ENCODE results near the gene BCAR1. TPM values are rescaled to one million over a fixed set of nuclear protein-coding genes. Genes with fewer than 3 reads are reported as not detected.
"Not testable (repeated sequence)": the region's sequence is repeated elsewhere in the genome, so short reads cannot be mapped to it uniquely, and the experiment has no call there.

The BCAR1 gene
- total RNA-seq, 2 donors from 2014 or later: 110 to 130 TPM

DNA sequence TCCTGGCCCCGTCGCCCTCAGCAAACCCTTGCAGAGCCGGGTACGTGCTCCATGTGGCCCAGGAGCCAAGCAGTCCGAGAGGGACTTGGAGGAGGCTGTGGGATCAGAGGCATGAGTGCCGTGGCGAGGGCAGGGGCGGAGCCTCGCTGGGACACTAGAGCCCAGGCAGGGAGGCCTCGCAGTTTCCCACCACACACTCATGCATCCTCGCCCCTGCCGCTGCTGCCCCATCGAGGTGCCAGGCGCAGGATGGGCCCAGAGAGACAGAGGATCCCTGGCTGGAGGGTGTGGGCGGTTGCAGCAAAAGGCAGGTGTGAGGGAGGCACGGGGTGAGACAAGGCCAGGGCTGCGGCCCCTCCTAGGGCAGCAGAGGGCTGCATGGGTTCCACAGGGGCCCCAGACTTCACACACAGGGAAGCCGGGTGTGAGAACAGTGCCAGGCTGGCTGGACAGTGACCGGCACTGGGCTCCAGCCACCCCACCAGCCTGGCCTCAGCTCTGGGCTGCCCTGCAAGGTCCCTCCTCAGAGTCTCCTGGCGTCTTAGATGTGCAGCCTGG lies 7.7 kb downstream of the BCAR1 start:
- Histone ChIP-seq H3K4me3 (no peak overlapping the region), H3K27me3 (no peaks in the 10 kb centered on the region), H3K9me3 (no peaks in the 10 kb centered on the region), H3K4me1 (peaks cover 33% of the 10 kb centered on the region), H3K27ac (peak overlapping the region; percentile 76), H3K36me3 (peaks cover 7% of the 10 kb centered on the region), H3K9ac (ENCODE audit: low read depth in 2 of 2, low read length in 2 of 2) (no peak overlapping the region)
- DNase-seq: no peak
- intact Hi-C loops (cut with DNase I): no loop called here
- TF ChIP-seq, protein P1, sequence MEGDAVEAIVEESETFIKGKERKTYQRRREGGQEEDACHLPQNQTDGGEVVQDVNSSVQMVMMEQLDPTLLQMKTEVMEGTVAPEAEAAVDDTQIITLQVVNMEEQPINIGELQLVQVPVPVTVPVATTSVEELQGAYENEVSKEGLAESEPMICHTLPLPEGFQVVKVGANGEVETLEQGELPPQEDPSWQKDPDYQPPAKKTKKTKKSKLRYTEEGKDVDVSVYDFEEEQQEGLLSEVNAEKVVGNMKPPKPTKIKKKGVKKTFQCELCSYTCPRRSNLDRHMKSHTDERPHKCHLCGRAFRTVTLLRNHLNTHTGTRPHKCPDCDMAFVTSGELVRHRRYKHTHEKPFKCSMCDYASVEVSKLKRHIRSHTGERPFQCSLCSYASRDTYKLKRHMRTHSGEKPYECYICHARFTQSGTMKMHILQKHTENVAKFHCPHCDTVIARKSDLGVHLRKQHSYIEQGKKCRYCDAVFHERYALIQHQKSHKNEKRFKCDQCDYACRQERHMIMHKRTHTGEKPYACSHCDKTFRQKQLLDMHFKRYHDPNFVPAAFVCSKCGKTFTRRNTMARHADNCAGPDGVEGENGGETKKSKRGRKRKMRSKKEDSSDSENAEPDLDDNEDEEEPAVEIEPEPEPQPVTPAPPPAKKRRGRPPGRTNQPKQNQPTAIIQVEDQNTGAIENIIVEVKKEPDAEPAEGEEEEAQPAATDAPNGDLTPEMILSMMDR (IDR thresholded peaks at IDR 0.05): no peak

DNA sequence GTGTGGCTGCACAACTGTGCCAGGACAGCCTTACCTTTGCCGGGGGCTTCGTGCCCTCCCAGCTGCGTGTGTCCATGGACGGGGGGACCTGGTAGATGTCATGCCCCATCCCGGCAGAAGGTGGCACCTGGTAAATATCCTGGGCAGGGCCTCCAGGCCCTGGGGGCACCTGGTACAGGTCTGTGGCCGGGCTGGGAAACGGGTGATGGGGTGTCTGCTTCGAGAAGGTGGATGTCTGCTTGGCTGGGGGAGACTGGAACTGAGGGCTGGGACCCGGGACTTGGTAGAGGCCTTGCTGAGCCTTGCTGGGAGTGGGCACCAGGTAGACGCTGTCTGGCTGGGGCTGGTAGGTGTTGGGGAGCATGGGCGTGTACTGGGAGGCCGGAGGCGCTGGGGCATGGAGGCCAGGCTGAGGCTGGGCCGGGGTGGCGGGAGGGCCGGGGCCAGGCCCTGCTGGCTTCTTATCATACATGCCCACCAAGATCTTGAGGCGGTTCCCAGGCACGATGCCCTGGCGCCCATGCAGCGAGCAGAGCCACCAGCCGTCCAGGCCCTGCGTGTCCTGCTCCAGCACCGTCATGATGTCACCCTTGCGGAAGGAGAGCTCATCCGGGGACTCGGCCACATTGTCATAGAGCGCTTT lies 8.9 kb downstream of the BCAR1 start:
- peaks cover 22% of the 10 kb centered on the region for H3K4me1 ChIP-seq
- H3K27ac ChIP-seq: not testable (repeated sequence)

DNA sequence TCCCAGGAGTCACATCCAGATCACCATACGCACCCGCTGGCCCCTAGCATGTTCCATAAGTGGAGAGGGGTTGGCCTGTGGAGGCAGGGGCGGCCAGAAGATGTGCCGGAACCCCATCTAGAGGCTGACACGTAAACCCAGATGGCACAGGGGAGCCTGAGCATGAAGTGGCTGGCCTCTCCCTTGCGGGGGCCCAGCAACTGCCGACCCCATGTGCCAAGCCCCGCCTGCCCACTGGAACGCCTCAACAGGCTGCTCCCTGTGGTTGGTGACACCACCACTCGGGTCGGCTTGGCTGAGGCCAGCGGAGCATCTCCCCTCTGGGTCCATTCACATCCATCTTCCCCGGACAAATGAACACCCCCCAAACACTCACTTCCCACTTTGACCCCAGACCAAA lies 9.5 kb downstream of the BCAR1 start:
- peaks cover 17% of the 10 kb centered on the region for H3K4me1 ChIP-seq
- intact Hi-C loops (cut with DNase I): no loop called here

More for the DNA sequence above, 8.9 kb downstream of the BCAR1 start:
- peaks cover 11% of the 10 kb centered on the region for H3K36me3 ChIP-seq
- H3K27me3 ChIP-seq; DNase-seq; H3K9ac ChIP-seq (ENCODE audit: low read depth in 2 of 2, low read length in 2 of 2); H3K9me3 ChIP-seq; intact Hi-C loops (cut with DNase I); H3K4me3 ChIP-seq: not testable (repeated sequence)

DNA sequence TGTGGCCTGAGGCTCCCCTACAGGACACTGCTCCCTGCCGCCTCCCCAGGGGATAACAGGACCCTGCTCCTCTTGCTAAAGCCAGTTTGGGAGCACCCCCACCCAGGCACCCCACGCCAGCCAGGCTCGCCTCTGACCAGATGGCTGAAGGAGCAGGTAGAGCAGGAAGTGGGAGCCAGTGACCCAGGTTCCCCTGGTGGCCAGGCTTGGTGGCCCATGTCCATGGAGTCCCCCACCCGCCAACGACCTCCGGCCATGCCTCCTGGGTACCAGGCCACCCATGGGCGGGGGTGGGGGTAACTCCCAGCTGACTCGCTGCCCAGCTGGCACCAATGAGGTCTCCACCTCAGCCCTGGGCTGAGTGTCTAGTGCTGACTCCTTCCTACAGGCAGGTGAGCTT lies 10.0 kb downstream of the BCAR1 start:
- Histone ChIP-seq H3K4me3 (no peak overlapping the region), H3K9me3 (no peaks in the 10 kb centered on the region), H3K36me3 (peaks cover 11% of the 10 kb centered on the region), H3K9ac (ENCODE audit: low read depth in 2 of 2, low read length in 2 of 2) (no peak overlapping the region), H3K27ac (no peak overlapping the region), H3K27me3 (no peaks in the 10 kb centered on the region), H3K4me1 (peaks cover 16% of the 10 kb centered on the region)
- no peak for DNase-seq
- TF ChIP-seq, protein P1 (IDR thresholded peaks at IDR 0.05): no peak
- intact Hi-C loops (cut with DNase I): no loop called here

More for the DNA sequence above, 9.5 kb downstream of the BCAR1 start:
- no peak for DNase-seq
- Histone ChIP-seq H3K4me3 (no peak overlapping the region), H3K36me3 (peaks cover 11% of the 10 kb centered on the region), H3K27ac (no peak overlapping the region), H3K27me3 (no peaks in the 10 kb centered on the region), H3K9ac (ENCODE audit: low read depth in 2 of 2, low read length in 2 of 2) (no peak overlapping the region), H3K9me3 (no peaks in the 10 kb centered on the region)
- TF ChIP-seq, protein P1 (IDR thresholded peaks at IDR 0.05): no peak

DNA sequence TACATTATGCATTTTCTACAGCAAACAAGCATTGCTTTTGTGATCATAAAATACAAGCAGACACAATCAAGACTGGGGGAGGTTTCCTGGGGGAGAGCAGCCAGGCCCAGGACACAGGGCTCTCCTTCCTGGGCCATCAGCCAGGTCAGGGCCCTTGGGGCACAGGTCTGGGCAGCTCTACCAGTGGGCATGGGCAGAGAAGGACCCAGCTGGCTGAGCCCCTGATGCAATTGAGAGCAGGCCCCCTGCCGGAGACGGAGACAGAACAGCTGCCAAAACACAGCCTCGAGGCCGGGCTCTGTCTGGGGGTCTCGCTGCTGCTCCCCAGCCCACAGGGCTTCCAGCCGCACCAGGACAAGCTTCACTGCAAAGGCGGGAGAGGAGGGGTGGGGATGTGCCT lies 10.8 kb downstream of the BCAR1 start:
- H3K27ac ChIP-seq; H3K9me3 ChIP-seq; intact Hi-C loops (cut with DNase I); H3K9ac ChIP-seq (ENCODE audit: low read depth in 2 of 2, low read length in 2 of 2); DNase-seq; H3K4me3 ChIP-seq; H3K27me3 ChIP-seq: not testable (repeated sequence)
- Histone ChIP-seq H3K36me3 (peaks cover 11% of the 10 kb centered on the region), H3K4me1 (peaks cover 16% of the 10 kb centered on the region)

DNA sequence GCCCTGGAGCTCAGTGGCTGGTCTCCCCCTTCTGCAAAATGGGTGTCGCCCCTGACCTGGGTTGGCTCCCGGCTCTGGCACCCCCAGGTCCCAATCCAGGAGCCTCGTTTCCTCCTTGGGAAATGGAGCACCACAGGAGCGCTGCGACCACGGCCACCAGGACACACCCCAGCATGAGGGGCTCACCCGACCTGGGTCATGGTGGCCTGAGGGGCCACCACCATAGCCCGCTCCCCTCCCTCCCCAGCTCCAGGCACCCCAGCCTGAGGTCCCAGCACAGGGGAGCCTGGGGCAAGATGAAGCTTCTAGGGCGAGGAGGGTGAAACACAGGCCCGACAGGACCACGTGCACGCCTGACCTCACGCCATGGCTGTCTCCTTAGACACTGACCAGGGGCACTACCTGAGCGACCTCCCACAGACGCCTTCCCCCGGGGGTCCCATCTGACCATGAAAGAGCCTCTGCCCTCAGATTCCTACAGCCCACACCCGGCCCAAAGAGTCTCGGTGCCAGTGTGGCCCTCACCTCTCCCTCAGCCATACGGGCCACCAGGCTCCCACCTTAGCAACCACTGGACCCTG lies 11.8 kb downstream of the BCAR1 start:
- intact Hi-C loops (cut with DNase I): no loop called here
- TF ChIP-seq, protein P1 (IDR thresholded peaks at IDR 0.05): no peak
- no peak overlapping the region for H3K4me3 ChIP-seq
- H3K27ac ChIP-seq: no peak overlapping the region
- no peaks in the 10 kb centered on the region for H3K27me3 ChIP-seq
- H3K9me3 ChIP-seq: no peaks in the 10 kb centered on the region
- peak overlapping the region in 1 of 2 donors; percentile 16 for H3K9ac ChIP-seq (ENCODE audit: low read depth in 2 of 2, low read length in 2 of 2)
- H3K36me3 ChIP-seq: peaks cover 11% of the 10 kb centered on the region
- no peak for DNase-seq
- H3K4me1 ChIP-seq: peaks cover 7% of the 10 kb centered on the region

Data from colonic mucosa (tissue), 4 donors.